Jurkat, Clone E6-1 (cell line): ENCODE measurements around the gene SUN1. TPM values are rescaled to one million over a fixed set of nuclear protein-coding genes. Genes with fewer than 3 reads are reported as not detected.
"Not testable (repeated sequence)": the region's sequence is repeated elsewhere in the genome, so short reads cannot be mapped to it uniquely, and the experiment has no call there.

Experiments used
- DNase-seq: peaks from one replicate; pipeline ENCODE4 v3.0.0-alpha.2; 2011; ENCODE audit warnings: low read depth, low spot score
- H3K4me3 ChIP-seq: 2 replicates; pipeline ENCODE4 v1.5.1; 2011; ENCODE audit warnings: mild to moderate bottlenecking, low read length, control low read depth, moderate library complexity
- polyA plus RNA-seq: library from polyadenylated mRNA; unstranded; fragments of >200 nt; gene quantifications from one replicate; pipeline ENCODE4 v1.2.1, GENCODE V29; 2012; ENCODE audit warnings: missing spikeins; ENCODE audit not compliant: insufficient read length, insufficient read depth

The SUN1 gene, protein sequence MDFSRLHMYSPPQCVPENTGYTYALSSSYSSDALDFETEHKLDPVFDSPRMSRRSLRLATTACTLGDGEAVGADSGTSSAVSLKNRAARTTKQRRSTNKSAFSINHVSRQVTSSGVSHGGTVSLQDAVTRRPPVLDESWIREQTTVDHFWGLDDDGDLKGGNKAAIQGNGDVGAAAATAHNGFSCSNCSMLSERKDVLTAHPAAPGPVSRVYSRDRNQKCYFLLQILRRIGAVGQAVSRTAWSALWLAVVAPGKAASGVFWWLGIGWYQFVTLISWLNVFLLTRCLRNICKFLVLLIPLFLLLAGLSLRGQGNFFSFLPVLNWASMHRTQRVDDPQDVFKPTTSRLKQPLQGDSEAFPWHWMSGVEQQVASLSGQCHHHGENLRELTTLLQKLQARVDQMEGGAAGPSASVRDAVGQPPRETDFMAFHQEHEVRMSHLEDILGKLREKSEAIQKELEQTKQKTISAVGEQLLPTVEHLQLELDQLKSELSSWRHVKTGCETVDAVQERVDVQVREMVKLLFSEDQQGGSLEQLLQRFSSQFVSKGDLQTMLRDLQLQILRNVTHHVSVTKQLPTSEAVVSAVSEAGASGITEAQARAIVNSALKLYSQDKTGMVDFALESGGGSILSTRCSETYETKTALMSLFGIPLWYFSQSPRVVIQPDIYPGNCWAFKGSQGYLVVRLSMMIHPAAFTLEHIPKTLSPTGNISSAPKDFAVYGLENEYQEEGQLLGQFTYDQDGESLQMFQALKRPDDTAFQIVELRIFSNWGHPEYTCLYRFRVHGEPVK
- 87.2 TPM for polyA plus RNA-seq

DNA sequence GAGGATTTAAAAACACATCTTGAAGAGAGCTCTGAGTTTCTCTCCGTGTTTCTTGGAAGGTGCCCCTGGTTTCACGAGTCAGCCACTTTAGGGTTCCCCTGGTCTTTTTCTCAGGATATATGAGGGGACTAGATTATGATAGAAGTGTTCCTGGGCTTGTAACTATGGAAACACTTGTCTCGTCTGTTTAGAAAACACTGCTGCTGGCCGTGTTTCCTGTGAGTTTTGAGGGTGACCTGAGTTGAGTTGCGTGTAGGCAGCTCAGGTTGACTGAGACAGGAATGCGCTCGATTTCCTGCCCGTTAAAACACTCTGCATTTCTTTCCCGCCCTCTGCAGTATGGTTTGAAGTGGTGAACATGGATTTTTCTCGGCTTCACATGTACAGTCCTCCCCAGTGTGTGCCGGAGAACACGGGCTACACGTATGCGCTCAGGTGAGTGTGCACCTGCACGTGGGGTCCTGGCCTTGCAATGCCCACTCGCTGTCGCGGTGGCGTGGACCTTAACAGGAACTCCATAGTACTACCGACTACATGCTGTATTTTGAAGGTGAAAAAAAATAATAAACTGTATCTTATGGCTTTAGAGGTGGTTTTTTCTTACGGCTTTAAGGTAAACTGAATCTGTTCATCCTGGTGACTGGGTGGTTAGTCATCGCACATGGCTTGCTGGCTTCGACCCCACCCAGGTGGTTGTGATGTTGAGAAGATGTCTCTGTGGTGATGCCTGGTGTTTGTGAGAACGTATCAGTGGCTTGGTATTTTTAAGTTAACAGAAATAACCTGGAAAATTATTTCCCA is at the start of gene SUN1:
TSS of gene SUN1 (plus strand) at position 310 of the 801 bp plus-strand sequence. CDS start at position 359, 49 bp downstream.
- H3K4me3 ChIP-seq: no peak within 1 kb of the TSS
- peak; percentile 29 for DNase-seq

DNA sequence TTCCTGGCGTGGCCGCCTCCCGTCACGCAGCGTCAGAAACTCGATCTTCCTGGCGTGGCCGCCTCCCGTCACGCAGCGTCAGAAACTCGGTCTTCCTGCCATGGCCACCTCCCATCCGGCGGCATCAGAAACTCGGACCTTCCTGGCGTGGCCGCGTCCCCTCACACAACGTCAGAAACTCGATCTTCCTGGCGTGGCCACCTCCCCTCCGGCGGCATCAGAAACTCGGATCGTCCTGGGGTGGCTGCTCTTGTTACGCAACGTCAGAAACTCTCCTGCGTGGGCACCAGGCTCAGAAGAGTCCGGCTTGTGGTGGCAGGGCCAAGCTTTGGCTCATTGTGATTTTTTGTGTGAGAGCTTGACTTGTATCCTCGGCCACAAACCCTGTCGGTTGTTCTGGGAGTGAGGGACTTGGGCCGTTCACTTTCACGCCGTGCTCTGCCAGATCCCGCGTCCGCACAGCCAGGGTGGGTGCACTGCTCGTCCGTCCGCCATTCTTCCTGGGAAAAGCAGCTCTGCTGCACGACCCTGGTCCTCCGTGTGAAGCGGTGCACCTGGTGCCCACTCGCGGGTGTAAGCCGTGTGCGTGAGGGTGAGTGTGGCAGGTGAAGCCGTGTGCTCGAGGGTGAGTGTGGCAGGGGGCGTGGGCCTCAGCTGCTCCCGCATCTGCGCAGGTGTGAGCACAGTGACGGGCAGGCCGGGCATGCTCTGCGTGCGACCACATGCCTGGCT is 49.4 kb upstream of the SUN1 start:
- H3K4me3 ChIP-seq: no peak overlapping the region
- DNase-seq: no peak

DNA sequence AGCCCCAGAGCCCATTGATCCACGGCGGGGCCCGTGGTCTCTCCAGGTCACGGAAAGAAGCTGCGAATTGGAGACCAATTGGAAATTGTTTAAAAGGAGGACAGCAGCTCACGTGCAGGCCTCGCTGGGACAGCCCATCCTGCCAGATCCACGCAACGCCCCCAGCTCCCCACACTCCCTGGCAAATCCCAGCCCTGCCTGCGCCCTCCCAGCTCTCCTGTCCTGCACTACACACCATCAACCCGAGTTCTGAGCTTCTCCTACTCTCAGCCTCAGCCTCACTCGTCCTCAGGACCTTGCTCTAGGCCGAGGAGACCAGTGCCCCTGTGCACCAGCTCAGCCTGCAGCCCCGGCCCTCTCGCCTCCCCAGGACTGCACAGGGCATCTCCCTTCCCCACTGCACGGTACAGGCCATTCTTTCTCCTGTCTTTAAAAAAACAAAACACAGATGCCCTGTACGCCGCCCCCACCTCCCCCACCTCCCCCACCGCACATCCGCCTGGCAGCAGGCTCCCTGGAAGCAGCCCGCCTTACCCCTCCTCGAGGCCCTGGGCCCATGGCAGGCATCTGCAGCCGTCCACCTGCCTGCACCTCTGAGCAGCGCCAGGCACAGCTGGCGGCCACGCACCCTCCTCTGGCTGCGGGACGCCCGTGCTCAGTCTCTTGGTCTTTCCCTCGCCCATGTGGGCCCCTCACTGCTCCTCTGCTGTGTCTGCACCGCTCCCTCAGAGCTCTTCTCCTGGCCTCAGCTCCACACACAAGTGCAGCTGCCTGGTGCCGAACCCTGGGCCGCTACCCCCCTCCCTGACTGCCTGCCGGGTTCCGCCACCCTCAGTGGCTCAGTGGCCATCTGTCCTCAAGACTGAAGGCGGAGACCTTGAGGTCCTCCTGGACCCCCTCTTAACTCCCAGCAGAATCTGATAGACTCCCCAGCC is 48.5 kb upstream of the SUN1 start:
- DNase-seq: no peak
- H3K4me3 ChIP-seq: no peak overlapping the region

DNA sequence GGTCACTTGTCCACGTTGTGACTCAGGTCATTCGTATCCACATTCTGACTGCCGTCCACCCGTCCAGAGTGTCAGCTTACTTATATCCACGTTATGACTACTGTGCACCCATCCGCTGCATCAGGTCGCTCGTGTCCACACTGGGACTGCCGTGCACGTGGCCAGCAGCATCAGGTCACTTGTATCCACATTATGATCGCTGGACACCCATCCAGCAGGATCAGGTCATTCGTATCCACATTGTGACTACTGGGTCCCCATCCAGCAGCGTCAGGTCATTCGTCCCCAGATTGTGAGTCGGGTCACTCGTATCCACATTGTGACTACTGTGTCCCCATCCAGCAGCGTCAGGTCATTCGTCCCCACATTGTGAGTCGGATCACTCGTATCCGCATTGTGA is 47.3 kb upstream of the SUN1 start:
- no peak overlapping the region for H3K4me3 ChIP-seq
- no peak for DNase-seq

DNA sequence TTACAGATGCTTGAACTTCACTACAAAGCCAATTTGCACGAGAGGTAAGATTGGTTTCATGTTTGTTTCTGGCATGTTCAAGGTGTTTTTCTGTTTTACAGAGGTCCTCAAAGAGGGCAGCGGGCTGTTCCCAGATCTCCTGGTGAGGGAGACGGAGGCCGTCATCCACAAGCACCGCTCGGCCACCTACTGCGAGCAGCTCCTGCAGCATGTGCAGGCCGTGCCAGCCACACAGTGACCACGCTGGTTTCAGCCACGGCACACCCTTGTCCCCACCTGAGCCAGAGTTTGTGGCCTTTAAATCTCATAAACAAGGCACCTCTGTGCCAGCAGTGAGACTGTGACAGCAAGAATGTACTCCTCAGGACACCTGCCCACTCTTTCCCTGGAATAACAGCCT is 46.9 kb upstream of the SUN1 start:
- DNase-seq: no peak
- H3K4me3 ChIP-seq: no peak overlapping the region

DNA sequence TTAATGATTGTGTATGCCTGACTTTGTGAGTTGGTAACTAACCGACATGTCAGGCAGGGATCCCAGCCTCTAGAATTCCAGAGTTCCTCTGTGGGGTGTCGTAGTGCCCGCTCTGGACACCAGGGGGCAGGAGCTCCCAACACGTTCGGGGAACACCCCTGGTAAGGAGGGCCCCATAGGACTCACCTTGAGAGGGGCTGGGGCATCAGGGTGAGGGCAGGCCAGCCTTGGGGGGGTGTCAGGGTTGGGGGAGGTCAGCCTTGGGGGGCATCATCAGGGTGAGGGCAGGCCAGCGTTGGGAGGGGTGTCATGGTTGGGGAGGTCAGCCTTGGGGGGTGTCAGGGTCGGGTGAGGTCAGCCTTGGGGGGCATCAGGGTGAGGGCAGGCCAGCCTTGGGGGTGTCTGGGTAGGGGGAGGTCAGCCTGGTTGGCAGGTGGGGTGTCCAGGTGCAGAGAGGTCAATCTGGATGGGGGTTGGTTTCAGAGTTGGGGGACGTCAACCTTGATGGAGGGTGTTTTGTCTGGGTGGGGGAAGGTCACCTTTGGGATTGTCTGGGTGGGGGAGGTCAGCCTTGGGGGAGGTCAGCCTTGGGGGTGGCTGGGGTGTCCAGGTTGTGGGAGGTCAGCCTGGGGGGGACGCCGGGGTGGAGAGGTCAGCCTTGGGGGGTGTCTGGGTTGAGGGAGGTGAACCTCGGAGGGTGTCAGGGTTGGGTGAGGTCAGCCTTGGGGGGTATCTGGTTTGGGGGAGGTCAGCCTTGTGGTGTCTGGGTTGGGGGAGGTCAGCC is 45.6 kb upstream of the SUN1 start:
- DNase-seq: peak; percentile 28
- H3K4me3 ChIP-seq: no peak overlapping the region

DNA sequence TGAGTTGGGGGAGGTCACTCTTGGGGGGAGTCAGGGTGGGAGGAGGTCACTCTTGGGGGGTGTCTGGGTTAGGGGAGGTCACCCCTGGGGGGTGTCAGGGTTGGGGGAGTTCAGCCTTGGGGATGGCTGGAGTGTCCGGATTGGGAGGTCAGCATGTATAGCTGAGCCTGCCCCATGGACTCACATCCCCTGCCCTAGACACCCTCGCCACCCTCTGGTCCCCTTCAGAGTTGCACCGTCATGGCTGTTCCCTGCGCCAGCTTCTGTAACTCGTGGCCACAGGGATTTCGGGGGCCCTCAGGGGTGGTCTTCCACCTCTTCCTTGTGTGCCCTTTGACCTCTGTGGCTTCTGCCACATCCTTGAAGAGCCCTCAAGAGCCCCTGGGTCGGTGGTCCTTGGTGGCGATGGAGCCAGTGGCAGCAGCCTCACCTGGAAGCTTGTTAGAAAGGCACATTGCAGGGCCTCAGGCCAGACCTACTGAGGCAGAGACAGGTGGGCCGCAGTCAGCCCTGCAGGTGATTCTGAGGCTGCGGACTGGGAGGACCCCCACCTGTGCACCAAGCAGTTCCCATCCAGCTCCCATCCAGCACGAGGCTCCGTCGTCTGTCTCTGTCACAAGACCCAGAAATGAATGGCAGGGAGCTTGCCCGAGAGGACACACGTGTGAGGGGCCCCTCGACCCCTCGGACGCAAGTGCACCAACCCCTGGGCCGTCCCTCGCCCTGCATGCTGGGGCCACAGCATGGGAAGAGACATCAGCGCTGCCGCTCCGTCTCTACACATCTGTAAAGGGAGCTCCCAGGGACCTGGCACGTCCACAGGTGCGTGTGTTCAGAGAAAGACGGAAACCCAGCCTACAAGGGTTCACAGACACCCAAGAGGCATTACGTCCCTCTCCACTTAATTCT is 44.7 kb upstream of the SUN1 start:
- no peak for DNase-seq
- no peak overlapping the region for H3K4me3 ChIP-seq

DNA sequence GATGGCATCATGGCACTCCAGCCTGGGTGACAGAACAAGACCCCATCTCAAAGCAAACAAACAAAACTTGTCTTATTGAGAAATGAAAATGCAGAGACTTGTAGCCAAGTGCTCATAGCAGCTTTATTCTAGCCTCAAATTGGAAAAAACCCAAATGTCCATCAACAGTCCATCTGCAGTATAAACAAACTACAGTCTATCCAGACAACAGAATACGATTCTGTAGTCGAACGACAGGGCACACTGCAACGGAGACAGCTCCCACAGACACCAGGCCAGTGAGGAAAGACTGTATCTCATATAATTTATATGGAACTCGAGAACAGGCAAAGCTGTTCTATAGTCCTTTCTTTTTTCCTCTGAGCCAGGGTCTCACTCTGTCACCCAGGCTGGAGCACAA is 40.8 kb upstream of the SUN1 start:
- DNase-seq: no peak
- H3K4me3 ChIP-seq: no peak overlapping the region

DNA sequence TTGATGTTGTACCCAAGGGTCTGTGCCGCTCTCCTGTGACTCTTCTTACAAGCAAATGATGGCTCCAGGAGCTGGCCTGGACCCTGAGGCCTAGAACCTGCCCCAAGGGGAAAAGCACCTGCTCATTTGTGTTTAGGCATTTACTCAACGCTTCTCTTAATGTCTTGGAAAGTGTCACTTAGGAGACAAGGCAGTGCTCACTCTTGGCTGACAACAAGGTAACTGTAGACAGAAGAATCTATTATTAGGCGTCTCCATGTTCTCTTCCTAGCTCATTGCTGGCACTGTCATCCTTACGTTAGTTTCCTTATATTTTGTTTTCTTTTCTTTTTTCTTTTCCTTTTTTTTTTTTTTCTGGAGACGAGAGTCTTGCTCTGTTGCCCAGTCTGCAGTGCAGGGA is 38.1 kb upstream of the SUN1 start:
- no peak for DNase-seq
- no peak overlapping the region for H3K4me3 ChIP-seq

DNA sequence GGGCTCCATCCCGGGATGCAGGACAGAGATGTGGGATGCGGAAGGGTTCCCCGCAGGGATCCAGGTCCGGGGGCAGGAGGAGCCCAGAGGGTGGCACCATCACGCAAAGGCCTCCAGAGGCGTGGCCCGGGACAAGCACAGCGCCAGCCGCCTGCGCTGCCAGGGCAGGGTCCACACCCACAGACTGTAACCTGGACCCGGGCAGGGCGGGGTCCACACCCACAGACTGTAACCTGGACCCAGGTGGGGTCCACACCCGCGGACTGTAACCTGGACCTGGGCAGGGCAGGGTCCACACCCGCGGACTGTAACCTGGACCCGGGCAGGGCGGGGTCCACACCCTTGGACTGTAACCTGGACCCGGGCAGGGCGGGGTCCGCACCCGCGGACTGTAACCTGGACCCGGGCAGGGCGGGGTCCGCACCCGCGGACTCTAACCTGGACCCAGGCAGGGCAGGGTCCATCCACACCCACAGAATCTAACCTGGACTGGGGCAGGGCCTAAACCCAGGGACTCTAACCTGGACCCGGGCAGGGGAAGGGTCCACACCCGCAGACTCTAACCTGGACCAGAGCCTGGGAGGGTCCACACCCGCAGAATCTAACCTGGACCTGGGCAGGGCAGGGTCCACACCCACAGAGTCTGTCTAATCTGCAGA is 37.5 kb upstream of the SUN1 start:
- DNase-seq: no peak
- H3K4me3 ChIP-seq: no peak overlapping the region

DNA sequence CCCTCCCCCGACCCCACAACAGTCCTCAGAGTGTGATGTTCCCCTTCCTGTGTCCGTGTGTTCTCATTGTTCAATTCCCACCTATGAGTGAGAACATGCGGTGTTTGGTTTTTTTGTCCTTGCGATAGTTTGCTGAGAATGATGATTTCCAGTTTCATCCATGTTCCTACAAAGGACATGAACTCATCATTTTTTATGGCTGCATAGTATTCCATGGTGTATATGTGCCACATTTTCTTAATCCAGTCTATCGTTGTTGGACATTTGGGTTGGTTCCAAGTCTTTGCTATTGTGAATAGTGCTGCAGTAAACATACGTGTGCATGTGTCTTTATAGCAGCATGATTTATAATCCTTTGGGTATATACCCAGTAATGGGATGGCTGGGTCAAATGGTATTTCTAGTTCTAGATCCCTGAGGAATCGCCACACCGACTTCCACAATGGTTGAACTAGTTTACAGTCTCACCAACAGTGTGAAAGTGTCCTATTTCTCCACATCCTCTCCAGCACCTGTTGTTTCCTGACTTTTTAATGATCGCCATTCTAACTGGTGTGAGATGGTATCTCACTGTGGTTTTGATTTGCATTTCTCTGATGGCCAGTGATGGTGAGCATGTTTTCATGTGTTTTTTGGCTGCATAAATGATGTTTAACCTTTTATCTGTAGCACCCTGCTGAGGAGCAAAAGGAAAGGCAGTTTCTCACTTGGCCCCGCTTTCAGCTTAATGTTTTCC is 35.7 kb upstream of the SUN1 start:
- not testable (repeated sequence) for DNase-seq, H3K4me3 ChIP-seq

DNA sequence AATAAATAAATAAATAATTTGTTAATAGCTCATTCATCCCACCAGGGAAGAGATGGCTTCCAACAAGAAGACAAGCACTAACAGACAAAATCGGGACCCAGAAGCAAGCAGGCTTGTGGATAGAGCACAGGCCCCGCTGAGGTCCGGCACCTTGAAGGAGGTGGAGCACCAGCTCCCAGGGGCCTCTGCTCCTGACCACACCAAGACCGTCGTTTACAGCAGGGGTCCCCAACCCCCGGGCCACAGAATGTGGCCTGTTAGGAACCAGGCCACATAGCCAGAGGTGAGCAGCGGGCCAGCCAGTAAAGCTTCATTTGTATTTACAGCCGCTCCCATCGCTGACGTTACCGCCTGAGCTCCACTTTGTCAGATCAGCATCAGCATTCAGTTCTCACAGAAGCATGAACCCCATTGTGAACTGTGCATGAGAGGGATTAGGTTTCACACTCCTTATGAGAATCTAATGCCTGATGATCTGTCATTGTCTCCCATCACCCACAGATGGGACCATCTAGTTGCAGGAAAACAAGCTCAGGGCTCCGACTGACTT is 33.3 kb upstream of the SUN1 start:
- no peak overlapping the region for H3K4me3 ChIP-seq
- DNase-seq: no peak

DNA sequence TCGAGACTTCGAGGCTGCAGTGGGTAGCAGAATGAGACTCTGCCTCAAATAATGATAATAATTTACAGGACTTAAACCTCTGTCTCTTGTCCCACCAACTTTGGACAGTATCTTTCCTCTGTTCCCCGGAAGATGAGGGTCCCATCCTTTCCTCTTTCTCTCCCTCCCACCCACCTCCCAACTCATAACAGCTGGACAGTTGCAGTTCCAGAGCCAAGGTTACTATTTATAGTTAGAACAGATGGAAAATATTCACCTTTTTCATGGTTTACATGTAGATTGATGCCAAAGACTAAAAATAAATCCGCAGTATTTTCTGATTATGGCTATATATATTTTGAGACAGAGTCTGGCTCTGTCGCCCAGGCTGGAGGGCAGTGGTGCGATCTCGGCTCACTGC is 31.6 kb upstream of the SUN1 start:
- H3K4me3 ChIP-seq: no peak overlapping the region
- no peak for DNase-seq

DNA sequence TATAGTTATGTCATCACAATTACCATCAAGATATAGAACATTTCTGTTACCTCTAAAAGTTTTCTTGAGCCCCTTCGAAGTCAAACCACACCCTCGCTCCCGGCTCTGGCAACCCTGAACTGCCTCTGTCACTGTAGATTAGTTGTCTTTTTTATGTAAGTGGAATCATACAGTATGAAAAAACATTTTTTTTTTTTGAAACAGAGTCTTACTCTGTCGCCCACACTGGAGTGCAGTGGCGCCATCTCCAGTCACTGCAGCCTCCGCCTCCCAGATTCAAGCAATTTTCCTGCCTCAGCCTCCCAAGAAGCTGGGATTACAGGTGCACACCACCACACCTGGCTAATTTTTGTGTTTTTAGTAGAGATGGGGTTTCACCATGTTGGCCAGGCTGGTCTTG is 30.9 kb upstream of the SUN1 start:
- DNase-seq, H3K4me3 ChIP-seq: not testable (repeated sequence)

DNA sequence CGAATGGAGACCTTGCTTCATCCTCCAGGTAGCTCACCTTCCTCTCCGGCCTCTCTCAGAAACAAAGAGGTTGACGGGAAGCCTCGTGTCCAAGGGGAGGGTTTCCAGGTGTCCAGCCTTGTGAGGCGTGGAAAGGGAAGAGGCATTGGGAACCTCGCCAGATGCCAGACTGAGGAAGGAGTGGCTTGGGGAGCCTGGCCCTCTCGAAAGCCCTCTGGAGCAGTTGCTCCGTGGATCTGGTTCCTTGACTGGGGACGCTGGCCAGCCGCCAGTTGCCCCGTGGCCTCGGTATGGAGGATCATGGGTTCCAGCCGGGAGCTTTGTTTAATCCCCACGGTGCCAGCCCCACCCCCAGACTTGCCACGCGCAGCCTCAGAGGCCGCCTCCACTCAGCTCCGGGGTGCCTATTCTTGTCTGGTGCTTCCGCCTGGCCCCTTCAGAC is 30.3 kb upstream of the SUN1 start:
- no peak overlapping the region for H3K4me3 ChIP-seq
- DNase-seq: no peak
